ENCODE results near the gene RBM15B. TPM values are rescaled to one million over a fixed set of nuclear protein-coding genes. Genes with fewer than 3 reads are reported as not detected.

Gene RBM15B
- polyA plus RNA-seq, 1 donor: 39.2 TPM

DNA sequence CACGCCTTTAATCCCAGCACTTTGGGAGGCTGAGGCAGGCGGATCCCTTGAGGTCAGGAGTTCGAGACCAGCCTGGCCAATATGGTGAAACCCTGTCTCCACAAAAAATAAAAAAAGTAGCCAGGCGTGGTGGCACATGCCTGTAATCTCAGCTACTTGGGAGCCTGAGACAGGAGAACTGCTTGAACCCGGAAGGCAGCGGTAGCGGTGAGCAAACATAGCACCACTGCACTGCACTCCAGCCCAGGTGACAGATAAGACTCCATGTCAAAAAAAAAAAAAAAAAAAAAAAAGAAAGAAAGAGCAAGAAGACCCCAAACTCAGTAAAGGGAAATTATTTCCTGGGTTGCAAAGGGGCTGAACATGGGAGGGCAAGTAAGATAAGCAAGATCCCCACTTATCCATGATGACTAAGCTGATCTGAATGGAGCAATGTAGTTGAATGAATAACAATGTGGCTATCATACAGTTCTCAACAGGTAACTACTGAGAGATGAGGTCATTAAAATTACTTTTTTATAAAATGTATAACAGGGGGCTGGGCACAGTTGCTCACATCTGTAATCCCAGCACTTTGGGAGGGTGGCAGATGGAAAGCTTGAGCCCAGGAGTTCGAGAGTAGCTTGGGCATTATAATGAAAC, 46.0 kb downstream of the RBM15B start:
- no peak for DNase-seq

DNA sequence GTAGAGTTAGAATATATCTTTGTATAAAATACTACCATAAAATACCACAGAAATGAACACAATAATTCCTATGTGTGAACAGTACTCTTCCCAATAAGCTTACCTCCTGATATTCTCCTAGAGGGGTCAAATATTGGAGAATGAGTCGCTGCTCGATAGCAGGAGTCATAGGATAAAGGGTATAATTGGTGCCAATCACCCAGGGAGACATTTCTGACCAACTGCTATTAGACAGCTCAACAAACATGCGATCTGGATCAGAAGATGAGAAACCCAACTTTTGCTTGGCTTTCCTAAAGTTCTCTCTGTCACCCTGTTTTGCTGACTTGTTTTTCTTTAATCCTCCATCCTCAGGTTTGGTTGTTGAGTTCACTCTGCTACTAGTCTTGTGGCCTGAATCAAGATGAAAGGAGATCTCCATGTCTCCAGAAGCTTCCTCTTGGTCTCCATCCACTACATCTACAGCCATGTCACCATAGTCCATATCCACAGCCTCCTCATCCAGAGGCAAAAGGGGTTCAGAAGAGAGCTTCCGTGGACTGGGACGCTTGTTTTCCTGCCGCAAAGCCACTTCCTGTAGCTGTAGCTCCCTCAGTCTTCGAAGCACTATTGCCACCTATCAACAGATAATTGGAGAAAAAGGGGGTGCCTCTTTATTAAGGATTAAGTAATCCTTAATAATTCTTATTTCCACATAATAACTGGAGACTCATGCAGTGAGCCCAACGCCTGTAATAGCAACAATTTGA, 50.4 kb downstream of the RBM15B start:
- DNase-seq: no peak

DNA sequence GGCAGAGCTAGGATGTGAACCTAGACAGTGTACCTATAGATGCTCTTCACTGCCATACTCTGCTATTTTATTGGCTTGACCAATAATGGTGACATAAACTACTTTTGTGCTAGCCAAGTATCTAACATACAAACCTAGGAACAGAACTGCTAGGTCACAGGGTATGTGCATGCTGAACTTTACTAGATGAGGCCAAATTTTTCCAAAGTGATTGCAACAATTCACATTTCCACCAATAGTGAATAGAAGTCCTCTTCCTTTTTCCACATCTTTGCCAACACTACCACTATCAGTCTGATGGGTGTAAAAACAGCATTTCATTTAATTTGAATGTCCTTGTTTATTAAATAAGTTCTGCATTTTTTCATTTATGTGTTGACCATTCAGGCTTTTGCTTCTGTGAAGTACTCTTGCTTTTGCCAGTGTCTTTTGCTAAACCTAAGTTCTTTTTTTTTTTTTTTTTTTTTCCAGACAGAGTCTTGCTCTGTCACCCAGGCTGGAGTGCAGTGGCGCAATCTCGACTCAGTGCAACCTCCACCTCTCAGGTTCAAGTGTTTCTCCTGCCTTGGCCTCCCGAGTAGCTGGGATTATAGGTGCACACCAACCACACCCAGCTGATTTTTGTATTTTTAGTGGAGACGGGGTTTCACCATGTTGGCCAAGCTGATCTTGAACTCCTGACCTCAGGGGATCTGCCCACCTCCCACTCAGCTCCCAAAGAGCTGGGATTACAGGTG, 54.6 kb downstream of the RBM15B start:
- no peak for DNase-seq

Other genes starting within 250 kb of the RBM15B start
- 130 TPM for gene MANF, start 6.0 kb upstream of the RBM15B start, polyA plus RNA-seq (ENCODE audit: insufficient read length)
- gene DCAF1, start 108.7 kb downstream of the RBM15B start, polyA plus RNA-seq (ENCODE audit: insufficient read length): 32.3 TPM
- gene RAD54L2, start 147.4 kb downstream of the RBM15B start, polyA plus RNA-seq (ENCODE audit: insufficient read length): 20.8 TPM